HepG2 (cell line): Measurements from ENCODE around the gene NOP56. TPM values are rescaled to one million over a fixed set of nuclear protein-coding genes. Genes with fewer than 3 reads are reported as not detected.

ENCODE experiments used
- BRD4 ChIP-seq: sonication (generic); formaldehyde crosslinking; IDR thresholded peaks from 2 replicates; pipeline ENCODE4 v1.4.0; 2020; ENCODE audit warnings: missing genetic modification reagents
- IKZF1 ChIP-seq: fragments of 450-650 bp; IDR thresholded peaks from 2 replicates; pipeline ENCODE4 v1.7.1; 2016
- IRF2 ChIP-seq: IDR thresholded peaks from 2 replicates; pipeline ENCODE4 v1.6.1; 2018; ENCODE audit warnings: missing genetic modification reagents, missing compliant biosample characterization
- MYNN ChIP-seq: sonication (generic); formaldehyde crosslinking; IDR thresholded peaks from 2 replicates; pipeline ENCODE4 v1.4.0; 2020; ENCODE audit warnings: mild to moderate bottlenecking, low read depth, missing genetic modification reagents
- NBN ChIP-seq: fragments of 450-650 bp; conservative IDR thresholded peaks from 2 replicates; pipeline ENCODE4 v1.6.1; 2017
- PAX8 ChIP-seq: sonication (generic); formaldehyde crosslinking; IDR thresholded peaks from 2 replicates; pipeline ENCODE4 v1.8.0; 2022; ENCODE audit warnings: mild to moderate bottlenecking, missing genetic modification reagents, borderline replicate concordance
- SP140L ChIP-seq: sonication (generic); formaldehyde crosslinking; IDR thresholded peaks from 2 replicates; pipeline ENCODE4 v1.4.0; 2020; ENCODE audit warnings: missing genetic modification reagents, borderline replicate concordance
- STAG1 ChIP-seq: sonication (generic); formaldehyde crosslinking; IDR thresholded peaks from 2 replicates; pipeline ENCODE4 v1.4.0; 2020; ENCODE audit warnings: missing genetic modification reagents
- ZEB1 ChIP-seq: IDR thresholded peaks from 2 replicates; pipeline ENCODE4 v1.6.1; 2012; ENCODE audit warnings: mild to moderate bottlenecking, low read depth, inconsistent platforms; ENCODE audit not compliant: insufficient replicate concordance
- ZFAT ChIP-seq: sonication (generic); formaldehyde crosslinking; conservative IDR thresholded peaks from 2 replicates; pipeline ENCODE4 v1.8.1; 2023; ENCODE audit warnings: missing genetic modification reagents, inconsistent platforms
- ZNF660 ChIP-seq: sonication (generic); formaldehyde crosslinking; IDR thresholded peaks from 2 replicates; pipeline ENCODE4 v1.5.1; 2020; ENCODE audit warnings: mild to moderate bottlenecking, low read depth, missing genetic modification reagents, borderline replicate concordance
- ZNF709 ChIP-seq: sonication (generic); formaldehyde crosslinking; IDR thresholded peaks from 2 replicates; pipeline ENCODE4 v1.5.0; 2020; ENCODE audit warnings: mild to moderate bottlenecking, missing genetic modification reagents
- ZSCAN12 ChIP-seq: sonication (generic); formaldehyde crosslinking; IDR thresholded peaks from 2 replicates; pipeline ENCODE4 v1.9.0; 2021; ENCODE audit warnings: mild to moderate bottlenecking, missing genetic modification reagents
- ZZZ3 ChIP-seq: sonication (generic); formaldehyde crosslinking; IDR thresholded peaks from 2 replicates; pipeline ENCODE4 v1.4.0; 2020; ENCODE audit warnings: missing genetic modification reagents, mild to moderate bottlenecking, borderline replicate concordance
- polyA plus RNA-seq, 8 experiments: library from polyadenylated mRNA; depleted of rRNA in 3 of 8; stranded (reverse) in 7 of 8; unstranded in 1 of 8; fragments of >200 nt; fragmentation: Illumina TruSeq in 4 of 8; extraction: Trizol in 4 of 8; gene quantifications; 2 replicates each; pipeline versions ENCODE4 v1.2.1 to v1.2.3, GENCODE V29; 2011 to 2016; ENCODE audit warnings: low read depth in 4 of 8, missing spikeins in 1 of 8, mixed read lengths in 1 of 8; ENCODE audit not compliant: insufficient read depth in 1 of 8
- total RNA-seq, 5 experiments: library from RNA; depleted of rRNA; stranded (reverse); fragments of >200 nt; fragmentation: Illumina TruSeq; extraction: Trizol; gene quantifications; 2 replicates each; pipeline ENCODE4 v1.2.3, GENCODE V29; 2016; ENCODE audit warnings: low read depth in 1 of 5
- TF ChIP-seq, protein P1 (sequence below): sonication (generic); formaldehyde crosslinking; IDR thresholded peaks from 2 replicates; pipeline ENCODE4 v1.8.1; 2022; ENCODE audit warnings: low read depth, mild to moderate bottlenecking, missing genetic modification reagents
- TF ChIP-seq, protein P2 (sequence below): IDR thresholded peaks from 2 replicates; pipeline ENCODE4 v1.6.1; 2018; ENCODE audit warnings: missing genetic modification reagents, mild to moderate bottlenecking, missing compliant biosample characterization
- TF ChIP-seq, protein P3 (sequence below): sonication (generic); formaldehyde crosslinking; IDR thresholded peaks from 2 replicates; pipeline ENCODE4 v1.4.0; 2020; ENCODE audit warnings: mild to moderate bottlenecking, missing genetic modification reagents
- TF ChIP-seq, protein P4 (sequence below): sonication (generic); formaldehyde crosslinking; IDR thresholded peaks from 2 replicates; pipeline ENCODE4 v1.4.0; 2020; ENCODE audit warnings: missing genetic modification reagents, borderline replicate concordance

NOP56 gene
- total and polyA plus RNA-seq, 2 of the 13 experiments (the other 11 are each of a cell fraction or from before 2014, with no cell fraction given), result 369 to 1,116 TPM

GRCh38 chr20:2663887-2664719 is 11.7 kb downstream of the NOP56 start, which contains the start of gene IDH3B (continued):
- TF ChIP-seq IRF2 (CRISPR knock-in tag) (peak; percentile 99), STAG1 (CRISPR knock-in tag) (no peak), ZZZ3 (CRISPR knock-in tag) (peak; percentile 96; the same call in 1 of the 2 replicates), NBN (no peak), ZNF660 (no peak; the same call in 1 of the 2 replicates), SP140L (CRISPR knock-in tag) (peak; percentile 81; the same call in 1 of the 2 replicates), ZEB1 (peak; percentile 65), ZFAT (CRISPR knock-in tag) (no peak), BRD4 (CRISPR knock-in tag) (peak; percentile 96), MYNN (CRISPR knock-in tag) (0 out of 2 replicates have a peak, but pooled peaks have one; percentile 56), IKZF1 (no peak), ZNF709 (CRISPR knock-in tag) (peak; percentile 91), PAX8 (CRISPR knock-in tag) (no peak), ZSCAN12 (CRISPR knock-in tag) (peak; percentile 80)
- TF ChIP-seq, protein P1, sequence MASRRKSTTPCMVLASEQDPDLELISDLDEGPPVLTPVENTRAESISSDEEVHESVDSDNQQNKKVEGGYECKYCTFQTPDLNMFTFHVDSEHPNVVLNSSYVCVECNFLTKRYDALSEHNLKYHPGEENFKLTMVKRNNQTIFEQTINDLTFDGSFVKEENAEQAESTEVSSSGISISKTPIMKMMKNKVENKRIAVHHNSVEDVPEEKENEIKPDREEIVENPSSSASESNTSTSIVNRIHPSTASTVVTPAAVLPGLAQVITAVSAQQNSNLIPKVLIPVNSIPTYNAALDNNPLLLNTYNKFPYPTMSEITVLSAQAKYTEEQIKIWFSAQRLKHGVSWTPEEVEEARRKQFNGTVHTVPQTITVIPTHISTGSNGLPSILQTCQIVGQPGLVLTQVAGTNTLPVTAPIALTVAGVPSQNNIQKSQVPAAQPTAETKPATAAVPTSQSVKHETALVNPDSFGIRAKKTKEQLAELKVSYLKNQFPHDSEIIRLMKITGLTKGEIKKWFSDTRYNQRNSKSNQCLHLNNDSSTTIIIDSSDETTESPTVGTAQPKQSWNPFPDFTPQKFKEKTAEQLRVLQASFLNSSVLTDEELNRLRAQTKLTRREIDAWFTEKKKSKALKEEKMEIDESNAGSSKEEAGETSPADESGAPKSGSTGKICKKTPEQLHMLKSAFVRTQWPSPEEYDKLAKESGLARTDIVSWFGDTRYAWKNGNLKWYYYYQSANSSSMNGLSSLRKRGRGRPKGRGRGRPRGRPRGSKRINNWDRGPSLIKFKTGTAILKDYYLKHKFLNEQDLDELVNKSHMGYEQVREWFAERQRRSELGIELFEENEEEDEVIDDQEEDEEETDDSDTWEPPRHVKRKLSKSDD (CRISPR knock-in tag), result no peak; the same call in none of the 2 replicates
- TF ChIP-seq, protein P2, sequence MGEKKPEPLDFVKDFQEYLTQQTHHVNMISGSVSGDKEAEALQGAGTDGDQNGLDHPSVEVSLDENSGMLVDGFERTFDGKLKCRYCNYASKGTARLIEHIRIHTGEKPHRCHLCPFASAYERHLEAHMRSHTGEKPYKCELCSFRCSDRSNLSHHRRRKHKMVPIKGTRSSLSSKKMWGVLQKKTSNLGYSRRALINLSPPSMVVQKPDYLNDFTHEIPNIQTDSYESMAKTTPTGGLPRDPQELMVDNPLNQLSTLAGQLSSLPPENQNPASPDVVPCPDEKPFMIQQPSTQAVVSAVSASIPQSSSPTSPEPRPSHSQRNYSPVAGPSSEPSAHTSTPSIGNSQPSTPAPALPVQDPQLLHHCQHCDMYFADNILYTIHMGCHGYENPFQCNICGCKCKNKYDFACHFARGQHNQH (CRISPR knock-in tag), result peak; percentile 97
- TF ChIP-seq, protein P3, sequence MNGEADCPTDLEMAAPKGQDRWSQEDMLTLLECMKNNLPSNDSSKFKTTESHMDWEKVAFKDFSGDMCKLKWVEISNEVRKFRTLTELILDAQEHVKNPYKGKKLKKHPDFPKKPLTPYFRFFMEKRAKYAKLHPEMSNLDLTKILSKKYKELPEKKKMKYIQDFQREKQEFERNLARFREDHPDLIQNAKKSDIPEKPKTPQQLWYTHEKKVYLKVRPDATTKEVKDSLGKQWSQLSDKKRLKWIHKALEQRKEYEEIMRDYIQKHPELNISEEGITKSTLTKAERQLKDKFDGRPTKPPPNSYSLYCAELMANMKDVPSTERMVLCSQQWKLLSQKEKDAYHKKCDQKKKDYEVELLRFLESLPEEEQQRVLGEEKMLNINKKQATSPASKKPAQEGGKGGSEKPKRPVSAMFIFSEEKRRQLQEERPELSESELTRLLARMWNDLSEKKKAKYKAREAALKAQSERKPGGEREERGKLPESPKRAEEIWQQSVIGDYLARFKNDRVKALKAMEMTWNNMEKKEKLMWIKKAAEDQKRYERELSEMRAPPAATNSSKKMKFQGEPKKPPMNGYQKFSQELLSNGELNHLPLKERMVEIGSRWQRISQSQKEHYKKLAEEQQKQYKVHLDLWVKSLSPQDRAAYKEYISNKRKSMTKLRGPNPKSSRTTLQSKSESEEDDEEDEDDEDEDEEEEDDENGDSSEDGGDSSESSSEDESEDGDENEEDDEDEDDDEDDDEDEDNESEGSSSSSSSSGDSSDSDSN (CRISPR knock-in tag), result peak; percentile 81; the same call in 1 of the 2 replicates
- TF ChIP-seq, protein P4, sequence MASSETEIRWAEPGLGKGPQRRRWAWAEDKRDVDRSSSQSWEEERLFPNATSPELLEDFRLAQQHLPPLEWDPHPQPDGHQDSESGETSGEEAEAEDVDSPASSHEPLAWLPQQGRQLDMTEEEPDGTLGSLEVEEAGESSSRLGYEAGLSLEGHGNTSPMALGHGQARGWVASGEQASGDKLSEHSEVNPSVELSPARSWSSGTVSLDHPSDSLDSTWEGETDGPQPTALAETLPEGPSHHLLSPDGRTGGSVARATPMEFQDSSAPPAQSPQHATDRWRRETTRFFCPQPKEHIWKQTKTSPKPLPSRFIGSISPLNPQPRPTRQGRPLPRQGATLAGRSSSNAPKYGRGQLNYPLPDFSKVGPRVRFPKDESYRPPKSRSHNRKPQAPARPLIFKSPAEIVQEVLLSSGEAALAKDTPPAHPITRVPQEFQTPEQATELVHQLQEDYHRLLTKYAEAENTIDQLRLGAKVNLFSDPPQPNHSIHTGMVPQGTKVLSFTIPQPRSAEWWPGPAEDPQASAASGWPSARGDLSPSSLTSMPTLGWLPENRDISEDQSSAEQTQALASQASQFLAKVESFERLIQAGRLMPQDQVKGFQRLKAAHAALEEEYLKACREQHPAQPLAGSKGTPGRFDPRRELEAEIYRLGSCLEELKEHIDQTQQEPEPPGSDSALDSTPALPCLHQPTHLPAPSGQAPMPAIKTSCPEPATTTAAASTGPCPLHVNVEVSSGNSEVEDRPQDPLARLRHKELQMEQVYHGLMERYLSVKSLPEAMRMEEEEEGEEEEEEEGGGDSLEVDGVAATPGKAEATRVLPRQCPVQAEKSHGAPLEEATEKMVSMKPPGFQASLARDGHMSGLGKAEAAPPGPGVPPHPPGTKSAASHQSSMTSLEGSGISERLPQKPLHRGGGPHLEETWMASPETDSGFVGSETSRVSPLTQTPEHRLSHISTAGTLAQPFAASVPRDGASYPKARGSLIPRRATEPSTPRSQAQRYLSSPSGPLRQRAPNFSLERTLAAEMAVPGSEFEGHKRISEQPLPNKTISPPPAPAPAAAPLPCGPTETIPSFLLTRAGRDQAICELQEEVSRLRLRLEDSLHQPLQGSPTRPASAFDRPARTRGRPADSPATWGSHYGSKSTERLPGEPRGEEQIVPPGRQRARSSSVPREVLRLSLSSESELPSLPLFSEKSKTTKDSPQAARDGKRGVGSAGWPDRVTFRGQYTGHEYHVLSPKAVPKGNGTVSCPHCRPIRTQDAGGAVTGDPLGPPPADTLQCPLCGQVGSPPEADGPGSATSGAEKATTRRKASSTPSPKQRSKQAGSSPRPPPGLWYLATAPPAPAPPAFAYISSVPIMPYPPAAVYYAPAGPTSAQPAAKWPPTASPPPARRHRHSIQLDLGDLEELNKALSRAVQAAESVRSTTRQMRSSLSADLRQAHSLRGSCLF (CRISPR knock-in tag), result no peak; the same call in 1 of the 2 replicates
